ENCODE results near the gene CNTRL. TPM values are rescaled to one million over a fixed set of nuclear protein-coding genes. Genes with fewer than 3 reads are reported as not detected.

The CNTRL gene
- total RNA-seq, 1 experiment from 2014 or later, result 13.4 TPM

- ChIA-PET RAD21 (ENCODE audit: low non-redundant PET in 1 of 2, low total read pairs in 2 of 2, uncharacterized antibody in 2 of 2, unreplicated experiment in 2 of 2) (no interaction called here), POLR2A (no interaction called here), CTCF (interaction anchor here (3.9 kb wide), 1 partner anchor 11 kb away, joined by 36 read pairs; no protein-coding TSS in a partner anchor)
- Histone ChIP-seq H3K9me2 (ENCODE audit: insufficient read depth) (no peaks in the 10 kb centered on the region), H3K9ac (ENCODE audit: low read length) (no peak overlapping the region), H3K79me2 (ENCODE audit: insufficient read depth, low read length) (no peaks in the 10 kb centered on the region), H3K36me3 (ENCODE audit: control insufficient read depth in 1 of 2, insufficient read depth in 2 of 2, low read length in 2 of 2) (no peaks in the 10 kb centered on the region), H3K4me1 (ENCODE audit: control insufficient read depth in 1 of 2, insufficient read depth in 2 of 2, low read length in 2 of 2) (0 out of 4 replicates have a peak, but pooled peaks cover 0 to 2% of the 10 kb centered on the region in 2 experiments), H3K4me2 (ENCODE audit: low read length) (no peak overlapping the region), H3K9me3 (ENCODE audit: control insufficient read depth in 1 of 2, insufficient read depth in 1 of 2, low read depth in 1 of 2, low read length in 2 of 2) (no peaks in the 10 kb centered on the region), H3K4me3 (replicated peaks in 1 of 2; ENCODE audit: low read depth in 1 of 2, low read length in 2 of 2) (no peak overlapping the region), H4K20me1 (ENCODE audit: insufficient read depth) (no peaks in the 10 kb centered on the region), H2AFZ (ENCODE audit: low read depth, low read length, poor library complexity, severe bottlenecking) (no peak overlapping the region), H3K27me3 (ENCODE audit: insufficient read depth, low read length) (no peaks in the 10 kb centered on the region), H3K27ac (ENCODE audit: low read depth, low read length) (no peak overlapping the region)
- BruUV-seq (replicated peaks), result no TSS peak
- ATAC-seq (no peak), DNase-seq (ENCODE audit: low read depth, low spot score) (no peak)
- no peak for TF ChIP-seq EZH2phosphoT487 (IDR thresholded peaks at IDR 0.05; ENCODE audit: borderline replicate concordance)
- no peak for TF ChIP-seq SP1 (IDR thresholded peaks at IDR 0.05; ENCODE audit: low read depth)
- TF ChIP-seq ZFX (IDR thresholded peaks at IDR 0.05), result no peak
- TF ChIP-seq EGR1 (IDR thresholded peaks at IDR 0.05; ENCODE audit: low read depth), result no peak
- TF ChIP-seq MAX (IDR thresholded peaks at IDR 0.05), result no peak
- TF ChIP-seq ATF3 (IDR thresholded peaks at IDR 0.05), result no peak
- TF ChIP-seq CTCF (IDR thresholded peaks at IDR 0.05 in 2 of 3, conservative IDR thresholded peaks at IDR 0.05 in 1 of 3; ENCODE audit: borderline replicate concordance in 1 of 3, insufficient read depth in 1 of 3, low read depth in 2 of 3, low read length in 2 of 3), result no peak
- TF ChIP-seq SIN3A (IDR thresholded peaks at IDR 0.05; ENCODE audit: low read depth), result no peak
- no peak for TF ChIP-seq ELF1 (IDR thresholded peaks at IDR 0.05; ENCODE audit: borderline replicate concordance, low read depth)
- TF ChIP-seq TCF7L2 (IDR thresholded peaks at IDR 0.05; ENCODE audit: borderline replicate concordance, extremely low read depth, insufficient read depth, insufficient read length), result no peak
- TF ChIP-seq FOSL1 (IDR thresholded peaks at IDR 0.05; ENCODE audit: low read depth), result no peak
- TF ChIP-seq ZNF274 (IDR thresholded peaks at IDR 0.05; ENCODE audit: low read depth, low read length), result no peak
- intact Hi-C loops (cut with micrococcal nuclease), result no loop called here
Measured at GRCh38 chr9:121048618-121049017, 26.1 kb upstream of the CNTRL start.
